Measurements from ENCODE around the gene DNAJB1. TPM values are rescaled to one million over a fixed set of nuclear protein-coding genes. Genes with fewer than 3 reads are reported as not detected.

DNAJB1 gene
- total RNA-seq, 1 experiment from 2014 or later = 149 TPM

GRCh38 chr19:14496029-14496833 is 22.0 kb downstream of the DNAJB1 start, which contains the start of gene GIPC1:
TSS of gene GIPC1 (minus strand) at chr19:14496127. CDS start at chr19:14482976, 13,151 bp downstream.
- no peaks in the 10 kb centered on the region for H3K27me3 ChIP-seq (ENCODE audit: control insufficient read depth, insufficient read depth, low read length)
- no TSS peak for BruUV-seq (replicated peaks)
- no peaks in the 10 kb centered on the region for H3K9me3 ChIP-seq (ENCODE audit: control insufficient read depth, insufficient read depth, low read depth, low read length)
- CTCF ChIA-PET = interaction anchor here (0.6 to 2.4 kb wide), 2 partner anchors 9 to 13 kb away, joined by 3 to 10 read pairs; no protein-coding TSS in a partner anchor
- peak; percentile 93 for ATAC-seq
- POLR2A ChIA-PET = no interaction called here
- peak within 1 kb of the TSS; percentile 92 for H3K27ac ChIP-seq (ENCODE audit: low read length)
- intact Hi-C loops (cut with micrococcal nuclease; ENCODE audit: unreplicated experiment) (no loop called here), in situ Hi-C loops (cut with HindIII; ENCODE audit: low pct_unique_long_range_greater_than_20kb, low sequenced_read_pairs) (no loop called here)
- TF ChIP-seq, protein P1, sequence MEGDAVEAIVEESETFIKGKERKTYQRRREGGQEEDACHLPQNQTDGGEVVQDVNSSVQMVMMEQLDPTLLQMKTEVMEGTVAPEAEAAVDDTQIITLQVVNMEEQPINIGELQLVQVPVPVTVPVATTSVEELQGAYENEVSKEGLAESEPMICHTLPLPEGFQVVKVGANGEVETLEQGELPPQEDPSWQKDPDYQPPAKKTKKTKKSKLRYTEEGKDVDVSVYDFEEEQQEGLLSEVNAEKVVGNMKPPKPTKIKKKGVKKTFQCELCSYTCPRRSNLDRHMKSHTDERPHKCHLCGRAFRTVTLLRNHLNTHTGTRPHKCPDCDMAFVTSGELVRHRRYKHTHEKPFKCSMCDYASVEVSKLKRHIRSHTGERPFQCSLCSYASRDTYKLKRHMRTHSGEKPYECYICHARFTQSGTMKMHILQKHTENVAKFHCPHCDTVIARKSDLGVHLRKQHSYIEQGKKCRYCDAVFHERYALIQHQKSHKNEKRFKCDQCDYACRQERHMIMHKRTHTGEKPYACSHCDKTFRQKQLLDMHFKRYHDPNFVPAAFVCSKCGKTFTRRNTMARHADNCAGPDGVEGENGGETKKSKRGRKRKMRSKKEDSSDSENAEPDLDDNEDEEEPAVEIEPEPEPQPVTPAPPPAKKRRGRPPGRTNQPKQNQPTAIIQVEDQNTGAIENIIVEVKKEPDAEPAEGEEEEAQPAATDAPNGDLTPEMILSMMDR (IDR thresholded peaks at IDR 0.05) = no peak
- no peak; the same call in 1 of the 2 replicates for TF ChIP-seq POLR2AphosphoS5 (IDR thresholded peaks at IDR 0.05; ENCODE audit: low read depth, low read length)
- TF ChIP-seq, protein P2, sequence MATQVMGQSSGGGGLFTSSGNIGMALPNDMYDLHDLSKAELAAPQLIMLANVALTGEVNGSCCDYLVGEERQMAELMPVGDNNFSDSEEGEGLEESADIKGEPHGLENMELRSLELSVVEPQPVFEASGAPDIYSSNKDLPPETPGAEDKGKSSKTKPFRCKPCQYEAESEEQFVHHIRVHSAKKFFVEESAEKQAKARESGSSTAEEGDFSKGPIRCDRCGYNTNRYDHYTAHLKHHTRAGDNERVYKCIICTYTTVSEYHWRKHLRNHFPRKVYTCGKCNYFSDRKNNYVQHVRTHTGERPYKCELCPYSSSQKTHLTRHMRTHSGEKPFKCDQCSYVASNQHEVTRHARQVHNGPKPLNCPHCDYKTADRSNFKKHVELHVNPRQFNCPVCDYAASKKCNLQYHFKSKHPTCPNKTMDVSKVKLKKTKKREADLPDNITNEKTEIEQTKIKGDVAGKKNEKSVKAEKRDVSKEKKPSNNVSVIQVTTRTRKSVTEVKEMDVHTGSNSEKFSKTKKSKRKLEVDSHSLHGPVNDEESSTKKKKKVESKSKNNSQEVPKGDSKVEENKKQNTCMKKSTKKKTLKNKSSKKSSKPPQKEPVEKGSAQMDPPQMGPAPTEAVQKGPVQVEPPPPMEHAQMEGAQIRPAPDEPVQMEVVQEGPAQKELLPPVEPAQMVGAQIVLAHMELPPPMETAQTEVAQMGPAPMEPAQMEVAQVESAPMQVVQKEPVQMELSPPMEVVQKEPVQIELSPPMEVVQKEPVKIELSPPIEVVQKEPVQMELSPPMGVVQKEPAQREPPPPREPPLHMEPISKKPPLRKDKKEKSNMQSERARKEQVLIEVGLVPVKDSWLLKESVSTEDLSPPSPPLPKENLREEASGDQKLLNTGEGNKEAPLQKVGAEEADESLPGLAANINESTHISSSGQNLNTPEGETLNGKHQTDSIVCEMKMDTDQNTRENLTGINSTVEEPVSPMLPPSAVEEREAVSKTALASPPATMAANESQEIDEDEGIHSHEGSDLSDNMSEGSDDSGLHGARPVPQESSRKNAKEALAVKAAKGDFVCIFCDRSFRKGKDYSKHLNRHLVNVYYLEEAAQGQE (IDR thresholded peaks at IDR 0.05; ENCODE audit: insufficient read depth in 1 of 2, low read depth in 2 of 2, low read length in 1 of 2) = peak in 1 of 2 experiments; percentile 10; a peak in 1 of 4 replicates
- peak; percentile 76 for DNase-seq (ENCODE audit: low read depth, low spot score)
- peak within 1 kb of the TSS; percentile 66 to 82 for H3K4me3 ChIP-seq (ENCODE audit: low read depth in 2 of 2, low read length in 2 of 2)
- H3K4me1 ChIP-seq (ENCODE audit: control insufficient read depth, insufficient read depth, low read length) = peaks cover 18% of the 10 kb centered on the region
- H3K36me3 ChIP-seq (ENCODE audit: control insufficient read depth, insufficient read depth, low read length) = no peaks in the 10 kb centered on the region

DNA sequence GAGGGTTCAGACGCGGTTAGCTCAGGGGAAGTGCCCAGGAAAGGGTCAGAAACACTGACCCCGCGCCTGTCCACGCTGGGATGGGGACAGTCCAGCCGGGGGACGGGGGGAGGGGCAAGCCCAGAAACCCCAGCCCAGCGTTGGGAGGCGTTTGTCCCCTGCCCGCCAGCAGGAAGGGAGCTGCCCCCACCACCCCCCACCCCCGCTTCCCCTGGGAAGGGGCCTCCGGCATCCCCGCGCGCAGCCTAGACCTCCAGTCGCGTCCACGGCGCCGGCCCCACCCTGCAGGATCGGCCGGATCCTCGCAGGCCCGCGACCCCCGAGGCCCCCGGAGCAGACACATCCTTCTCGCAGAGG is 22.5 kb downstream of the DNAJB1 start:
- Histone ChIP-seq H3K36me3 (ENCODE audit: control insufficient read depth, insufficient read depth, low read length) (no peaks in the 10 kb centered on the region), H3K4me3 (ENCODE audit: low read depth in 2 of 2, low read length in 2 of 2) (peak overlapping the region; percentile 66 to 82), H3K27ac (ENCODE audit: low read length) (peak overlapping the region; percentile 88), H3K27me3 (ENCODE audit: control insufficient read depth, insufficient read depth, low read length) (no peaks in the 10 kb centered on the region), H3K4me1 (ENCODE audit: control insufficient read depth, insufficient read depth, low read length) (peaks cover 18% of the 10 kb centered on the region), H3K9me3 (ENCODE audit: control insufficient read depth, insufficient read depth, low read depth, low read length) (no peaks in the 10 kb centered on the region)
- ChIA-PET CTCF (interaction anchor here (2.4 kb wide), 1 partner anchor 10 kb away, joined by 10 read pairs; no protein-coding TSS in a partner anchor), POLR2A (no interaction called here)
- no TSS peak for BruUV-seq (replicated peaks)
- DNase-seq (ENCODE audit: low read depth, low spot score) (no peak), ATAC-seq (peak; percentile 4)
- in situ Hi-C loops (cut with HindIII; ENCODE audit: low pct_unique_long_range_greater_than_20kb, low sequenced_read_pairs) = no loop called here
- intact Hi-C loops (cut with micrococcal nuclease; ENCODE audit: unreplicated experiment) = no loop called here
- no peak for TF ChIP-seq SIN3A (IDR thresholded peaks at IDR 0.05; ENCODE audit: borderline replicate concordance, insufficient read depth, low read depth, low read length)
- TF ChIP-seq, protein P1 (IDR thresholded peaks at IDR 0.05) = no peak
- TF ChIP-seq POLR2AphosphoS5 (IDR thresholded peaks at IDR 0.05; ENCODE audit: low read depth, low read length) = no peak
- no peak for TF ChIP-seq TCF7L2 (IDR thresholded peaks at IDR 0.05; ENCODE audit: low read depth, low read length)
- TF ChIP-seq, protein P2 (IDR thresholded peaks at IDR 0.05; ENCODE audit: insufficient read depth in 1 of 2, low read depth in 2 of 2, low read length in 1 of 2) = no peak

All from Panc1 (cell line).